Measurements from ENCODE around the gene MTCL3.

MTCL3 gene

DNA sequence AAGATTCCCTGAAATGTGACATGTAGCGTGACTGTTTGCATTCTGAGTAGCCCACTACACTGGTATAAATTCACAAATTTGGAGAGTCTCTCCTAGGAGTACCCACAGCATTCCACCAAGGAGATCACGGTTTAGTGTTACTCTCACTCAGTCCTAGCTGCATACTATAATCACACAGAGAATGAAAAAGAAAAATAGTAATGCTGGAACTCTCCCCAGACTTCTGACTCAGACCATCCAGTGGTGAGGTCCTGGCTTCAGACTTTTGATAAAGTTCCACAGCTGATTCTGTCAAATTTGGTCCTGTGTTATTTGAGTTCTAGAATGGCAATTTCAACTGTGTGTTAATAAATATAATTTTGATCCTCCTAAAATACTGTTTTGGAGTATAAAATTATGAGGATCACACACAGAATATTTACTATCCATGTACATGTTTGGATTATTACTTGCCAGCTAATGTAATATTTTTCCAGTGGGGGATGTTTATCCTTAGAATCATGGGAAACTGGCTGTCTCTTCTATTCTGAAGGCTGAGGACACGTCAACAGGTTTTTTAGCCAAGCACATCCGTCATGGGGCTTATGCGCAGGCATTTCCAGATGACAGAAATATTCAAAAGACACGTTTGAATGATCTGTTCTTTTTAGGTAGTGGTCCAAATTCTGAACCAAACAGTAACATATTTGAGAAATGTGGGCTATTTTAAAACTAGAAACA is 54.8 kb downstream of the MTCL3 start:
- H3K4me3 ChIP-seq = peak overlapping the region; percentile 16
- peak overlapping the region; percentile 73 to 80 for H3K27ac ChIP-seq
- no peak for TF ChIP-seq CTCF (IDR thresholded peaks at IDR 0.05)
- ATAC-seq (ENCODE audit: insufficient number of reproducible peaks, low FRiP score, low read depth) = peak; percentile 75
- H3K4me1 ChIP-seq (ENCODE audit: control insufficient read depth in 1 of 2, low read depth in 2 of 2) = peaks cover 18 to 35% of the 10 kb centered on the region in 2 donors
- DNase-seq (ENCODE audit: low spot score) = no peak
- H3K36me3 ChIP-seq = no peaks in the 10 kb centered on the region
- no peaks in the 10 kb centered on the region for H3K9me3 ChIP-seq
- no peaks in the 10 kb centered on the region for H3K27me3 ChIP-seq (replicated peaks; ENCODE audit: insufficient read depth)

DNA sequence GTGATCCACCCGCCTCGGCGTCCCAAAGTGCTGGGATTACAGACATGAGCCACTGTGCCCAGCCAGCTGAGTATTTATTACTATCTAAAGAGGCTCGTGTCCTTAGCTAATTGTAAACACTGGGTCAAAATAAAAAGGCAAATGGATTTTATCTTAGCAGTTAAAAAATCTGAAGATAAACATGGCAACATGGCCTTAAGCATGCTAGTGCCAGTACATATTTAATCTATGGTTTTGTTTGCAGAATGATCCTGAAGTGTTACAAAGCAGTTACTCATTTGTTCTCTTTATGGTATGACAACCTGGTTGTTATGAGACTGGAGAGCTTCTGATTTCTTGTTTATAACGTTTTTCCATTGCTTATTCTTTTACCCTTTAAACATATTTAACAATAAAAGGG is 56.1 kb downstream of the MTCL3 start:
- H3K4me1 ChIP-seq (ENCODE audit: control insufficient read depth in 1 of 2, low read depth in 2 of 2) = peaks cover 20 to 42% of the 10 kb centered on the region in 2 donors

DNA sequence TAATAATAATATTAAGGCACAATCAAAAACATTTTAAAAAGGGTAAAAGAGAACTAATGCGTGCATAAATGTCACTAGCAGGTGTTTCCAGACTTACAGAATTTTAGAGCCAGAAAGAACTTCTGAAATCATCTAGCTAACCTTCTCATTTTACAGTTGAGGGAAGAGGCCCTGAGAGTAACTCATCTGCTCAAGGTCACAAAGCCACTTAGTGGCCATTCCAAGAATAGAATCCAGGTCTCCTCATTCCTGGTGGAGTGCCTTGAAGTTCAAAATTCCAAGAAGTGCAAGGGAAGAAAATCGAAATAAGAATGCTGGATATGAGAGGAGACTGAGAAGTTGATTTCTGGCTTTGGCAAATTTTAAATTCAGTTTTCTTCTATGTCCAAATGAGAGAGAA is 56.8 kb downstream of the MTCL3 start:
- Histone ChIP-seq H3K27me3 (replicated peaks; ENCODE audit: insufficient read depth) (no peaks in the 10 kb centered on the region), H3K4me1 (ENCODE audit: control insufficient read depth in 1 of 2, low read depth in 2 of 2) (peaks cover 25 to 49% of the 10 kb centered on the region in 2 donors), H3K36me3 (no peaks in the 10 kb centered on the region), H3K27ac (peak overlapping the region; percentile 59 to 80), H3K9me3 (no peaks in the 10 kb centered on the region), H3K4me3 (no peak overlapping the region)
- no peak for ATAC-seq (ENCODE audit: insufficient number of reproducible peaks, low FRiP score, low read depth)
- no peak for TF ChIP-seq CTCF (IDR thresholded peaks at IDR 0.05)
- no peak for DNase-seq (ENCODE audit: low spot score)

More for the DNA sequence above, 56.1 kb downstream of the MTCL3 start:
- Histone ChIP-seq H3K9me3 (no peaks in the 10 kb centered on the region), H3K27ac (peak overlapping the region; percentile 59 to 80), H3K36me3 (no peaks in the 10 kb centered on the region), H3K4me3 (no peak overlapping the region), H3K27me3 (replicated peaks; ENCODE audit: insufficient read depth) (no peaks in the 10 kb centered on the region)
- DNase-seq (ENCODE audit: low spot score) = no peak
- TF ChIP-seq CTCF (IDR thresholded peaks at IDR 0.05) = no peak
- no peak for ATAC-seq (ENCODE audit: insufficient number of reproducible peaks, low FRiP score, low read depth)

DNA sequence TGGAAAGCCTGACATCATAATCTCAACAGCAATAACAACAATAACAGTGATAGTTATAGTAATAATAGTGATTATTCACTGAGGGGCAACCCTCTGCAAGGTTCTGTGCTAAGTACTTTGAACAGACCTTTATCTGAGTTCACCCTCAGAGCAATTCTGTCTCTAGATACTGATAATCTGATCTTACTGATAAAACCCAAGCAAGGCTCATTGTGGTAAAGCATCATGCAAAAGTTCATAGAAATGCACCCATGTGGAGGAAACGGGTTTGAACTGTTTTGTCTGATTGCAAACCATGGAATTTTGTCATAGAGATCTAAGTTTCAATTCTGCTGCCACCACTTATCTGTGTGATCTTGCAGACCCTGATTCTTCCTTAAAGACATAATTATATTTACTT is 58.7 kb downstream of the MTCL3 start:
- Histone ChIP-seq H3K27me3 (replicated peaks; ENCODE audit: insufficient read depth) (no peaks in the 10 kb centered on the region), H3K4me1 (ENCODE audit: control insufficient read depth in 1 of 2, low read depth in 2 of 2) (peaks cover 25 to 57% of the 10 kb centered on the region in 2 donors), H3K36me3 (no peaks in the 10 kb centered on the region), H3K9me3 (no peaks in the 10 kb centered on the region), H3K27ac (no peak overlapping the region), H3K4me3 (no peak overlapping the region)
- no peak for TF ChIP-seq CTCF (IDR thresholded peaks at IDR 0.05)
- ATAC-seq (ENCODE audit: insufficient number of reproducible peaks, low FRiP score, low read depth) = no peak
- no peak for DNase-seq (ENCODE audit: low spot score)

GRCh38 chr6:127459231-127459641 is 59.9 kb downstream of the MTCL3 start, which contains the start of gene KIAA0408:
Gene KIAA0408 (minus strand): TSS chr6:127459389. CDS start chr6:127453981, 5,408 bp downstream.
- H3K9me3 ChIP-seq = no peaks in the 10 kb centered on the region
- peaks cover 15 to 46% of the 10 kb centered on the region in 2 donors for H3K4me1 ChIP-seq (ENCODE audit: control insufficient read depth in 1 of 2, low read depth in 2 of 2)
- no peaks in the 10 kb centered on the region for H3K36me3 ChIP-seq
- TF ChIP-seq CTCF (IDR thresholded peaks at IDR 0.05) = no peak
- H3K27ac ChIP-seq = peak within 1 kb of the TSS; percentile 37 to 45
- DNase-seq (ENCODE audit: low spot score) (peak; percentile 36), ATAC-seq (ENCODE audit: insufficient number of reproducible peaks, low FRiP score, low read depth) (peak; percentile 98)
- no peaks in the 10 kb centered on the region for H3K27me3 ChIP-seq (replicated peaks; ENCODE audit: insufficient read depth)
- H3K4me3 ChIP-seq = peak within 1 kb of the TSS; percentile 53

Measured in thoracic aorta (tissue), 2 donors.